ENCODE data around the gene TP63. TPM values are rescaled to one million over a fixed set of nuclear protein-coding genes. Genes with fewer than 3 reads are reported as not detected.
A peak's percentile ranks its signal among the peaks of the same experiment; 100 is the strongest.

TP63 gene
- total RNA-seq, 1 donor from 2014 or later = 25.9 TPM

DNA sequence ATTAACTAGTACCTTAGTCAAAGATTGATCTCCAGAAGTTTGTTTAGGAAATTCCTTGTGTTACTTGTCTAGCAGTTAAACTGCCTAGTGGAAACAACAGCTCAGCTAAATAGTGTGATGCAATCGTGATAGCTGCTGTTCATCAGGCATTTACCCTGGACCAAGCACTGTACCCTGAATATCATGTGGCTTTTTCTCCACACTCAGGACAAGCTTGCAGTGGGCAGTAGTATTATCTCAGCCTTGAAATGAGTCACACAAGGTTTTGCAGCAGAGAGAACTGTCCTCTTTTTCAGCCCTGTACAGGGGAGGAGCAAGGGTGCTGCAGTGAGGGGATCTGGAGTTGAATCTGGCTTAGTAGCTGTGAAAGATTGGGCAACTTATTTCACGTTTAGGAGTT, 208.4 kb downstream of the TP63 start:
- Mint-ChIP-seq H3K4me3 (no peak overlapping the region), H3K27ac (peak overlapping the region; percentile 68), H3K27me3 (ENCODE audit: low read depth) (no peaks in the 10 kb centered on the region), H3K36me3 (no peaks in the 10 kb centered on the region), H3K9me3 (no peaks in the 10 kb centered on the region), H3K4me1 (peaks cover 65% of the 10 kb centered on the region)
- TF ChIP-seq, protein P1, sequence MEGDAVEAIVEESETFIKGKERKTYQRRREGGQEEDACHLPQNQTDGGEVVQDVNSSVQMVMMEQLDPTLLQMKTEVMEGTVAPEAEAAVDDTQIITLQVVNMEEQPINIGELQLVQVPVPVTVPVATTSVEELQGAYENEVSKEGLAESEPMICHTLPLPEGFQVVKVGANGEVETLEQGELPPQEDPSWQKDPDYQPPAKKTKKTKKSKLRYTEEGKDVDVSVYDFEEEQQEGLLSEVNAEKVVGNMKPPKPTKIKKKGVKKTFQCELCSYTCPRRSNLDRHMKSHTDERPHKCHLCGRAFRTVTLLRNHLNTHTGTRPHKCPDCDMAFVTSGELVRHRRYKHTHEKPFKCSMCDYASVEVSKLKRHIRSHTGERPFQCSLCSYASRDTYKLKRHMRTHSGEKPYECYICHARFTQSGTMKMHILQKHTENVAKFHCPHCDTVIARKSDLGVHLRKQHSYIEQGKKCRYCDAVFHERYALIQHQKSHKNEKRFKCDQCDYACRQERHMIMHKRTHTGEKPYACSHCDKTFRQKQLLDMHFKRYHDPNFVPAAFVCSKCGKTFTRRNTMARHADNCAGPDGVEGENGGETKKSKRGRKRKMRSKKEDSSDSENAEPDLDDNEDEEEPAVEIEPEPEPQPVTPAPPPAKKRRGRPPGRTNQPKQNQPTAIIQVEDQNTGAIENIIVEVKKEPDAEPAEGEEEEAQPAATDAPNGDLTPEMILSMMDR (IDR thresholded peaks at IDR 0.05; ENCODE audit: unreplicated experiment) = no peak
- DNase-seq (ENCODE audit: low spot score in 2 of 2, unreplicated experiment in 2 of 2) = no peak

DNA sequence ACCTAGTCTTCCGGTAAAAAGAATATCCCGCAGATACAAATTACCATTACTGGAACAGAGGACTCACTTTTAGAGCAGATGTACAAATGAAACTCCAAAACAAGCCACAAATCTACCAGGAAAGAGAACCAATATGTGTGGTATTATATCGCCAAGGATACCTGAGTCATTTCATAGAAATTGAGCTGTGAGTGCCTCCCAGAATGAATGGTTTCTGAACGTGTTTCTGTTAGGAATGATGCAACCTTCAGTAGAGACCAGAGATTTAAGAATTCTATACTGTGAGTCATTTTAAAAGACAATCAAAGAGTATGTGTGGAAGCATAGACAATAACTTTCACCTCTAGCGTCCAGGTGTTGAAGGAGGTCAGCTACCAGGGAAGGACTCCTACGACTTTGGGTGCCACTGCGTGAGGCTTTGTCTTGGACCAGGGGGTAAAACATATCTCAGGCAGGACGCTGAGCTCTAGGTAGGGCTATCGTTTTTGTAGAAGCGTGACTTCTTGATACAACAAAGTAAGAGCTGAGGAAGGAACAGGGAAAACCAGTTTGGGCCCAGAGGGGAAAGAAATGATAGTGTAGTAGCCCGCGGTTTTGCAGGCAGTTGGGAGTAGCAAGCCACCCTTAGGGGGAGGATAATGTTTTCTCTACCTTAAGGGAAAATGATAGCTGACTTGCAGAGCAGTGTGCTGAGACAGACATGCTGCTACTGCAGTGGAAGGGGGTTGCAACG, 210.4 kb downstream of the TP63 start:
- Mint-ChIP-seq H3K4me3 (peak overlapping the region; percentile 4), H3K27me3 (ENCODE audit: low read depth) (no peaks in the 10 kb centered on the region), H3K36me3 (no peaks in the 10 kb centered on the region), H3K27ac (peak overlapping the region; percentile 89), H3K9me3 (no peaks in the 10 kb centered on the region), H3K4me1 (peaks cover 60% of the 10 kb centered on the region)
- DNase-seq (ENCODE audit: low spot score in 2 of 2, unreplicated experiment in 2 of 2) = no peak
- TF ChIP-seq, protein P1 (IDR thresholded peaks at IDR 0.05; ENCODE audit: unreplicated experiment) = no peak

DNA sequence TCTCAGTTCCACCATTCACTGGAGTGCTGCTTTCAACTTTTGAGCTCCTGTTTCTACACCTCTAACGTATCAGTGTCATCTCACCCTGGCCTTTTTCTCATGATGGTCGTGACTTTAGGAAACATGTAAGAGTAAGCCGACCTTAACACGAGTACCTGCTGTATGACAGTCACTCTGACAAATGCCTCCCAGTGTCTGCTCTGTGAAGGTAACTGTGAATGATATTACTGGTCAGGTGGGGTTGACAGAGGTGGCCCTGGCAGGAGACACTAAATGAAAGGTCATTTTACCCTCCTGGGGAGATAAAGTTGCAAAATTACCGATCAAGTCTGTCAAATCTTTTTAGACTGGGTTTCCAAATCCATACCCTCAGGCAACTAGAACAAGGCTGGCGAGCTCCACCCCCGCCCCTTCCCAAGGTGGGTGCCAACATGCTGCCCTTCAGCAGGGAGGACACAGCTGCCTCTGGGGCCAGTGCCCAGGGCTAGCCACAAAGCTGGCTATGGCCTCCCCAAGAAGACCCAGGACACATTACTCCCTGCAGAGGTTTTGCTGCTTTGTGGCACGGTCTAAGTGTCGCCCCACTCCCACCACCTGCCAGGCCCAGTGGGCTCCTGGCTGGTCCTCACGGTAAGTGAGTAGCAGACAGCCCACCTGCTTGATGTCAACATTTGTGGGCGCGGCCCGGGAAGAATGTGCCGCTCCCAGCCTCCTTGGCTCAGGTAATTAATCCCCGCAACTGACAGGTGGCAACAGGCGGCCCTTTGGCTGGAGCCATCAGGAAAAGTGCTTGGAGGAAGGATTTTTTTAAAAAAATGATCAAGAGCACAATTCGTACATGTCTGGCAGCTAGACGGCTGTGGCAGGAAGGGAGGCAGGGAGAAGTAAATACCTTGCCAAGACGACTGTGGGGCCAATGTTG, 211.8 kb downstream of the TP63 start:
- Mint-ChIP-seq H3K36me3 (no peaks in the 10 kb centered on the region), H3K27ac (peak overlapping the region; percentile 89), H3K27me3 (ENCODE audit: low read depth) (no peaks in the 10 kb centered on the region), H3K9me3 (no peaks in the 10 kb centered on the region), H3K4me3 (no peak overlapping the region), H3K4me1 (peaks cover 59% of the 10 kb centered on the region)
- DNase-seq (ENCODE audit: low spot score in 2 of 2, unreplicated experiment in 2 of 2) = no peak
- TF ChIP-seq, protein P1 (IDR thresholded peaks at IDR 0.05; ENCODE audit: unreplicated experiment) = no peak

DNA sequence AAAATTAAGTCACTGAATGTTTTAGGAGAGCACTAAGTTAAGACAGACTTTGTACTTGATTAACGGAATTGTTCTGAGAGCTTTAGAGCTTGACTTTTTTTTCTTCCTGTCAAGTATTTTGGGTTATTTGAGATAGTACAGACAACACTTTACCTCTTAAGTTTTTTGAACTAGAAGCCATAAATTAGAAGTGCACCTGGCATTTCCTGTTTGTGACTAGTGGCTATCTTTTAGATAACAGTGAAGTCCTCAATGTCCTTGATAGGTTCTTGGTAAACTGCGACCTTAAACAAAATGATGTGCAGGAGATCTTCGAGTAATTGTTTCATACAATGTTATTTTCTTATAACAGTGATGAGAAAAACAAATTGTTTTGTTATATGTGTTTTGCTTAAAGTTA, 213.9 kb downstream of the TP63 start:
- Mint-ChIP-seq H3K4me3 (no peak overlapping the region), H3K36me3 (no peaks in the 10 kb centered on the region), H3K4me1 (peaks cover 45% of the 10 kb centered on the region), H3K27me3 (ENCODE audit: low read depth) (no peaks in the 10 kb centered on the region), H3K27ac (peak overlapping the region; percentile 58), H3K9me3 (no peaks in the 10 kb centered on the region)
- no peak for DNase-seq (ENCODE audit: low spot score in 2 of 2, unreplicated experiment in 2 of 2)
- TF ChIP-seq, protein P1 (IDR thresholded peaks at IDR 0.05; ENCODE audit: unreplicated experiment) = no peak

DNA sequence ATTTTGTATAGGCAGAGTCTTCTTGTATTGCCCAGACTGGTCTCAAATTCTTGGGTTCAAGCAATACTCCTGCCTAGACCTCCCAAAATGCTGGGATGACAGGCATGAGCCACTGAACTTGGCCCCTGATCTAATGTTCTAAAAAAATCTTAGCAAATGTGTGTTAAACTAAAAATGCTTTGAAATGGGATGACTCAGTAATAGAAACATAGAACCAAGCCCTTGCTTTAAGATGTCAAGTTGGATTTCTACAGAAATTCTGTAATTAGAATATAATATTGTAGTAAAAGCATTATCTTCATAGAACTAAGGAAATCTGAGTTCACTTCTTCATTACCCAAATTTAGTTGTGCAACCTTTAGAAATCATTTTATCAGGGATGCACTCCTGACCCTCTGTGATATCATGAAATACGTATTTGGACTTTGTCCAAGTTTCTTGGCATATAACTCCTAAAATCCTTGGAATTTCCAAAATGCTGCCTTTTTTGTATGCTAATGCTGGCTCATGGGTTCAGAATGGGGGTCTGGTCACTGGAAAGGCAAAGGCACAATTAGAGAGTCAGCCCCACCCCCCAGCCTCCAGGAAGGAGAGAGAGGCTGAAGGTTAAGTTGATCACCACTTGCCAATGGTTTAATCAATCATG, 217.3 kb downstream of the TP63 start:
- peaks cover 10% of the 10 kb centered on the region for H3K9me3 Mint-ChIP-seq
- no peaks in the 10 kb centered on the region for H3K27me3 Mint-ChIP-seq (ENCODE audit: low read depth)
- no peak overlapping the region for H3K4me3 Mint-ChIP-seq
- TF ChIP-seq, protein P1 (IDR thresholded peaks at IDR 0.05; ENCODE audit: unreplicated experiment) = no peak
- no peak for DNase-seq (ENCODE audit: low spot score in 2 of 2, unreplicated experiment in 2 of 2)
- H3K4me1 Mint-ChIP-seq = peaks cover 18% of the 10 kb centered on the region
- H3K27ac Mint-ChIP-seq = no peak overlapping the region
- H3K36me3 Mint-ChIP-seq = peaks cover 9% of the 10 kb centered on the region

Data from mesothelial cell of epicardium (in vitro differentiated cells).